A549 treated with ZK216348 at 1 μM for 4 hours (cell line): ENCODE measurements around the gene MASTL. TPM values are rescaled to one million over a fixed set of nuclear protein-coding genes. Genes with fewer than 3 reads are reported as not detected.

Experiments used
- total RNA-seq: library from RNA; stranded (reverse); fragments of 200-300 nt; extraction: Qiagen RNA extraction; gene quantifications from 5 replicates; pipeline ENCODE4 v1.2.3, GENCODE V29; 2022; ENCODE audit warnings: low read depth

The MASTL gene
- total RNA-seq: 16.2 to 26.1 TPM (median 18.8 TPM) in 5 replicates

GRCh38 chr10:27155066-27155754 is at the start of gene MASTL:
Gene MASTL, plus strand, starts transcription at chr10:27155352. Its CDS starts 75 bp downstream, at chr10:27155427.

Other genes with a start within 250 kb of the MASTL start
- gene ANKRD26, start 54.9 kb upstream of the MASTL start, total RNA-seq: 2.5 to 3.8 TPM (median 3.2 TPM) in 5 replicates
- 79.0 to 110 TPM (median 96.0 TPM) in 5 replicates for gene YME1L1, start 968 bp upstream of the MASTL start, total RNA-seq
- 21.0 to 30.4 TPM (median 26.4 TPM) in 5 replicates for gene ACBD5, start 85.4 kb downstream of the MASTL start, total RNA-seq